Tibial nerve (tissue), 4 donors: ENCODE measurements around the gene DIP2B. TPM values are rescaled to one million over a fixed set of nuclear protein-coding genes. Genes with fewer than 3 reads are reported as not detected.
"Not testable (repeated sequence)": the region's sequence is repeated elsewhere in the genome, so short reads cannot be mapped to it uniquely, and the experiment has no call there.

ENCODE experiments used
- DNase-seq, 2 donors: peaks; one replicate each; pipeline ENCODE4 v3.0.0-alpha.2; 2019; ENCODE audit warnings: low spot score in 2 of 2
- H3K27ac ChIP-seq, 4 donors: fragments of 200-600 bp; sonication (generic) in 3 of 4; one replicate each; pipeline ENCODE4 v1.5.1; 2017 to 2019; ENCODE audit warnings: mild to moderate bottlenecking in 1 of 4
- H3K27me3 ChIP-seq, 2 donors: fragments of 200-600 bp; sonication (generic) in 1 of 2; one replicate each; pipeline versions ENCODE4 v1.5.1 to v1.6.0; 2017 to 2019
- H3K36me3 ChIP-seq, 3 donors: fragments of 200-600 bp; sonication (generic); one replicate each; pipeline ENCODE4 v1.5.1; 2018 to 2019
- H3K4me1 ChIP-seq, 4 donors: fragments of 200-600 bp; sonication (generic) in 3 of 4; one replicate each; pipeline ENCODE4 v1.5.1; 2017 to 2019
- H3K4me3 ChIP-seq, 4 donors: fragments of 200-600 bp; sonication (generic) in 3 of 4; one replicate each; pipeline ENCODE4 v1.5.1; 2017 to 2019; ENCODE audit warnings: mild to moderate bottlenecking in 1 of 4, moderate library complexity in 1 of 4
- H3K9me3 ChIP-seq, 4 donors: fragments of 200-600 bp; sonication (generic) in 3 of 4; one replicate each; pipeline ENCODE4 v1.5.1; 2017 to 2019
- EP300 ChIP-seq, 2 donors: sonication (generic); formaldehyde crosslinking; IDR thresholded peaks; one replicate each; pipeline ENCODE4 v1.6.1; 2017; ENCODE audit warnings: antibody characterized with exemption in 2 of 2, mild to moderate bottlenecking in 1 of 2
- POLR2A ChIP-seq, 2 donors: fragments of 450-650 bp; IDR thresholded peaks; one replicate each; pipeline ENCODE4 v1.6.1; 2017; ENCODE audit warnings: antibody characterized with exemption in 2 of 2, mild to moderate bottlenecking in 2 of 2, moderate library complexity in 2 of 2
- WGBS, 2 donors: methylation state at CpG; one replicate each; pipeline ENCODE4 v1.1.5; 2018; 5-methylcytosine and 5-hydroxymethylcytosine counted together
- total RNA-seq, 4 donors: library from RNA; depleted of rRNA; stranded (reverse); fragments of >200 nt; gene quantifications; one replicate each; pipeline ENCODE4 v1.1.0, GENCODE V29; 2016
- TF ChIP-seq, protein P1 (sequence below), 5 experiments: fragments of 200-600 bp in 3 of 5; fragments of 450-650 bp in 2 of 5; sonication (generic) in 3 of 5; IDR thresholded peaks; one replicate each; pipeline ENCODE4 v1.5.1; 2016 to 2019; ENCODE audit warnings: antibody characterized with exemption in 5 of 5, mild to moderate bottlenecking in 3 of 5, moderate library complexity in 2 of 5

DIP2B gene
- total RNA-seq, 4 donors from 2014 or later = 38.6 to 59.0 (median 44.8) TPM

DNA sequence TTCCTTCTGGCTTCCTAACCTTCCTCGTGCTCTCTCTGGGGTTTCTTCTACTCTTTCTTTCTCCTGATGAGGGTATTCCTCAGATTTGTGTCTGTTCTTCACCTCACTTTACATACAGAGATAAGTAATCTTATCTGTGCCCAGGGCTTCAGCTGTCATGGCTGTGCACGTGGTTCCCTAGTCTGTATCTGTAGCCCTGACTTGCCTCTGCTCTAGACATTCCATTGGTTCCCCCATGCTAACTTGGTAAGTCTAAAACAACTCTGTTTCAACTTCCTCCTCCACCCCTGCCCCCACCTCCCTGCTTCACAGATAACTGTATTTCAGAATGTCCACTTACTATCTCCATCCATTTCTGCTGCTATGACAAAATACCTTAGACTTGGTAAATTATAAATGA is 10.8 kb downstream of the DIP2B start:
- no peak overlapping the region for H3K27ac ChIP-seq
- no peak overlapping the region for H3K4me3 ChIP-seq
- no peak for DNase-seq
- WGBS, 2 donors = 84 to 87% methylated on average over 2 of the region's 2 CpGs
- no peaks in the 10 kb centered on the region for H3K27me3 ChIP-seq
- no peaks in the 10 kb centered on the region for H3K36me3 ChIP-seq
- no peak for TF ChIP-seq EP300 (IDR thresholded peaks at IDR 0.05)
- TF ChIP-seq, protein P1, sequence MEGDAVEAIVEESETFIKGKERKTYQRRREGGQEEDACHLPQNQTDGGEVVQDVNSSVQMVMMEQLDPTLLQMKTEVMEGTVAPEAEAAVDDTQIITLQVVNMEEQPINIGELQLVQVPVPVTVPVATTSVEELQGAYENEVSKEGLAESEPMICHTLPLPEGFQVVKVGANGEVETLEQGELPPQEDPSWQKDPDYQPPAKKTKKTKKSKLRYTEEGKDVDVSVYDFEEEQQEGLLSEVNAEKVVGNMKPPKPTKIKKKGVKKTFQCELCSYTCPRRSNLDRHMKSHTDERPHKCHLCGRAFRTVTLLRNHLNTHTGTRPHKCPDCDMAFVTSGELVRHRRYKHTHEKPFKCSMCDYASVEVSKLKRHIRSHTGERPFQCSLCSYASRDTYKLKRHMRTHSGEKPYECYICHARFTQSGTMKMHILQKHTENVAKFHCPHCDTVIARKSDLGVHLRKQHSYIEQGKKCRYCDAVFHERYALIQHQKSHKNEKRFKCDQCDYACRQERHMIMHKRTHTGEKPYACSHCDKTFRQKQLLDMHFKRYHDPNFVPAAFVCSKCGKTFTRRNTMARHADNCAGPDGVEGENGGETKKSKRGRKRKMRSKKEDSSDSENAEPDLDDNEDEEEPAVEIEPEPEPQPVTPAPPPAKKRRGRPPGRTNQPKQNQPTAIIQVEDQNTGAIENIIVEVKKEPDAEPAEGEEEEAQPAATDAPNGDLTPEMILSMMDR (IDR thresholded peaks at IDR 0.05) = no peak
- no peak for TF ChIP-seq POLR2A (IDR thresholded peaks at IDR 0.05)
- H3K4me1 ChIP-seq = peaks cover 0 to 71% (median 37%) of the 10 kb centered on the region in 4 donors
- no peaks in the 10 kb centered on the region for H3K9me3 ChIP-seq

DNA sequence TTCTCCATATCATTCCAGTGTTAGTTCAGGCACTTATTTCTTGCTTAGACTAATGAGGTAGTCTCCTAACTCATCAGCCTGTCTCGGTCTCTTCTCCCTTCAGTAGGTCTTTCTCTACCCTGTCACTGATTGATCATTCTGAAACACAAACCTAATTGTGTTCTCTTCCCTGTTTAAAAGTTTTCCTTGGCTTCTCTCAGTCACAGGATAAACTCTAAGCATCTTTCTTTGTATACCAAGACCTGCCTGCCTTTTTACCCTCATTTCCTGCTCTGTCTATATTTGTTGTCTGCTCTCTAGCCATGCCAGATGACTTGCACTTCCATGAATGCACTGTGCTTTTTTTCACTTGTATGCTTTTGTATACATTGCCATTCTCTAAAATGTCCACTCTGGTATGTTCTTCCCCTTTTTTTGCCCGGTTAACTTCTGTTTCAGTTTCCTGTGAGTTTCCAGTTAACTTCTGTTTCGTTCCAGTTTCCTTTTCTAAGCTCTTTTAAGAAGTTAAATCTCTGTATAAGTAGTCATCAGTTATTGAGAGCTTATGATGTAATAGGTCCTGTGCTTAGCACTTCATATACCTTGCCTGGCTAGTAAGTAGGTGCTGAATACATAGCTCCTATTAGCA is 12.8 kb downstream of the DIP2B start:
- DNase-seq = no peak
- peaks cover 0 to 81% (median 37%) of the 10 kb centered on the region in 4 donors for H3K4me1 ChIP-seq
- peak overlapping the region in 3 of 4 donors; percentile 42 to 50 (median 43) for H3K27ac ChIP-seq
- H3K9me3 ChIP-seq = no peaks in the 10 kb centered on the region
- TF ChIP-seq POLR2A (IDR thresholded peaks at IDR 0.05) (no peak), EP300 (IDR thresholded peaks at IDR 0.05) (peak in 1 of 2 donors; percentile 51)
- H3K4me3 ChIP-seq = no peak overlapping the region
- WGBS, 2 donors = 21 to 25% methylated on average over 3 of the region's 3 CpGs
- H3K36me3 ChIP-seq = no peaks in the 10 kb centered on the region
- no peaks in the 10 kb centered on the region for H3K27me3 ChIP-seq

DNA sequence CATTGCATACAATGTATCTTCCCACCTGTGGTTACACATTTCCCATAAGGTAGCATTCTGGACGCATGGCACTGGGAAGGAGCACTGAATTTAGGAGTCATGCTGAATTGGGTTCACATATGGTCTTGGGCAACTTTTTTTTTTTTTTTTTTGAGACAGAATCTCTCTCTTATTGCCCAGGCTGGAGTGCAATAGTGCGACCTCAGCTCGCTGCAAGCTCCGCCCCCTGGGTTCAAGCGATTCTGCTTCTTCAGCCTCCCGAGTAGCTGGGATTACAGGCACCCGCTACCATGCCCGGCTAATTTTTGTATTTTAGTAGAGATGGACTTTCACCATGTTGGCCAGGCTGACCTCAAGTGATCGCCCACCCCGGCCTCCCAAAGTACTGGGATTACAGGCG is 13.3 kb downstream of the DIP2B start:
- peak overlapping the region in 3 of 4 donors; percentile 6 to 50 (median 42) for H3K27ac ChIP-seq

DNA sequence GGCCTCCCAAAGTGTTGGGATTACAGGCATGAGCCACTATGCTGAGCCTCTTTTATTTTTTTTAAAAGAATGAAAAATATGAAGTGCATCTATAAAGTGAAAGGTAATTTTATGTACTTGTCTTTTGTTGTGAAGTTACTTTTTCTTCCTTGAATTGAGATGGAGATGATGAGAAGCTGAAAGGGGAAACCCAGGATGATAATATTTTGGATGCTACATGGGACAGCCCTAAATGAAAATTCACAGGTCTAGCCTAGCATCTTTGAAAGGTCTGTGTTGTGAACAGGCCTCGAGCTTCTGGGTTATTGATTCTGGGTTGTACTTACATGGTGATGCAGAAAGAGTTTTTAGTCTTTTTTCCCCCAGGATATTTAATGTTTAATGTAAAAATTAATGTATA is 14.6 kb downstream of the DIP2B start:
- Histone ChIP-seq H3K36me3 (peaks cover 0 to under 1% (median 0%) of the 10 kb centered on the region in 3 donors), H3K27ac (no peak overlapping the region), H3K27me3 (no peaks in the 10 kb centered on the region), H3K4me1 (peaks cover 0 to 65% (median 31%) of the 10 kb centered on the region in 4 donors), H3K4me3 (no peak overlapping the region), H3K9me3 (no peaks in the 10 kb centered on the region)
- WGBS, 2 donors = 67 to 74% methylated on average over 1 of the region's 1 CpG
- no peak for TF ChIP-seq POLR2A (IDR thresholded peaks at IDR 0.05)
- no peak for TF ChIP-seq EP300 (IDR thresholded peaks at IDR 0.05)
- TF ChIP-seq, protein P1 (IDR thresholded peaks at IDR 0.05) = no peak
- DNase-seq = no peak

More for the DNA sequence above, 13.3 kb downstream of the DIP2B start:
- H3K4me3 ChIP-seq = no peak overlapping the region
- no peaks in the 10 kb centered on the region for H3K36me3 ChIP-seq
- no peak for DNase-seq
- no peak for TF ChIP-seq EP300 (IDR thresholded peaks at IDR 0.05)
- TF ChIP-seq, protein P1 (IDR thresholded peaks at IDR 0.05) = no peak
- TF ChIP-seq POLR2A (IDR thresholded peaks at IDR 0.05) = no peak
- WGBS, 2 donors = 90 to 93% methylated on average over 11 of the region's 11 CpGs
- H3K27me3 ChIP-seq = no peaks in the 10 kb centered on the region
- peaks cover 0 to 76% (median 37%) of the 10 kb centered on the region in 4 donors for H3K4me1 ChIP-seq
- H3K9me3 ChIP-seq = no peaks in the 10 kb centered on the region

DNA sequence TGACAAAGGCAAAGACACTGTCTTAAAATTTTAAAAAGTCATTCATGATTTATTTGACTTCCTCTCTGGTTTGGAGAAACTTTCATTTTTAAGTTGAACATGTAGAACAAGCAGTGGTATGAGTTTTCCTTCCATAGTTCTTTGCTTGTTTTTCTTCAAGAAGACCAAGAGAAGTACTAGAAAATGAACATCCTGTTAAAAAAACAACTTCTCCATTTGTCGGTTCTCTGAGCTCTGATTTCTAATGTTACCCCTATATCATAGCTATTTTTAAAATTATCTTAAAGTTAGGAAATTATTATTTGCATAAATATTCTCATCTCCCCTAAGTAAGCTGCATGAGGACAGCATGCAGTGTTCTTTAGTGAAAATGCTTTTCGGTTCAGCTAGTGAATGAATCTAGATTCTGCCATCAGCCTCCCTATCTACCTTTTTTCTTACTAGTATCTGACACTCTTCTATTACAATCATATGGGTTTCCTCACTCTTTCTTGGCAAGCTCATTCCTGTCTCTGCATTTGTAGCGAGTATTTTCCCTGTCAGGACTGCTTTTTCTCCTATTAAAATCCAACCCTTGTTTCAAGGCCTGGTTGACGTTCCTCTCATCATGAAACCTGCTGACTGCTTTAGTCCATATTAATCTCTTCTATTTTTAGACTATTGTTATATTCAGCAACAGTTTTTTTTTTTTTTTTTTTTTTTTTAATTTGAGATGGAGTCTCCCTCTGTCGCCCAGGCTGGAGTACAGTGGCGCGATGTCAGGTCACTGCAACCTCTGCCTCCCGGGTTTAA is 15.8 kb downstream of the DIP2B start:
- Histone ChIP-seq H3K27ac (peak overlapping the region in 2 of 4 donors; percentile 24 to 76), H3K9me3 (no peaks in the 10 kb centered on the region), H3K4me3 (no peak overlapping the region), H3K4me1 (peaks cover 0 to 58% (median 26%) of the 10 kb centered on the region in 4 donors), H3K36me3 (peaks cover 0 to 6% (median 0%) of the 10 kb centered on the region in 3 donors), H3K27me3 (no peaks in the 10 kb centered on the region)
- DNase-seq = no peak
- WGBS, 2 donors = 62% methylated on average over 8 of the region's 8 CpGs
- no peak for TF ChIP-seq EP300 (IDR thresholded peaks at IDR 0.05)
- no peak for TF ChIP-seq POLR2A (IDR thresholded peaks at IDR 0.05)
- TF ChIP-seq, protein P1 (IDR thresholded peaks at IDR 0.05) = no peak

DNA sequence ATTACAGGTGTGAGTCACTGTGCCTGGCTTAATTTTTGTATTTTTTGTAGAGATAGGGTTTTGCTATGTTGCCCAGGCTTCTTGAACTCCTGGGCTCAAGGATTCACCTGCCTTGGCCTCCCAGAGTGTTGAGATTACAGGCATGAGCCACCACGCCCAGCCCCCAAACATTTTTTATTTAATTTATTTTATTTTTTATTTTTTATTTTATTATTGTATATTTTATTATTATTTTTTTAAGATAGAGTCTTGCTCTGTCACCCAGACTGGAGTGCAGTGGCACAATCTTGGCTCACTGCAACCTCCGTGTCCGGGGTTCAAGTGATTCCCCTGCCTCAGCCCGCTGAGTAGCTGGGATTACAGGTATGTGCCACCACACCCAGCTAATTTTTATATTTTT is 17.0 kb downstream of the DIP2B start:
- H3K27me3 ChIP-seq, H3K4me3 ChIP-seq, DNase-seq, H3K9me3 ChIP-seq, H3K36me3 ChIP-seq: not testable (repeated sequence)
- 99% methylated on average over 4 of the region's 4 CpGs for WGBS, 2 donors
- Histone ChIP-seq H3K27ac (peak overlapping the region in 1 of 4 donors; percentile 76), H3K4me1 (peaks cover 0 to 60% (median 35%) of the 10 kb centered on the region in 4 donors)
